PFSK-1 (cell line): ENCODE results near the gene JPH4.

Source experiments
- POLR2AphosphoS5 ChIP-seq: IDR thresholded peaks from 2 replicates; pipeline ENCODE4 v1.6.1; 2012; ENCODE audit warnings: low read depth, mild to moderate bottlenecking, control low read depth, low read length, moderate library complexity
- TAF1 ChIP-seq: IDR thresholded peaks from 2 replicates; pipeline ENCODE4 v1.6.1; 2012; ENCODE audit warnings: low read length, control low read depth, borderline replicate concordance; ENCODE audit not compliant: insufficient read depth
- TF ChIP-seq, protein P1 (sequence below), 2 experiments: IDR thresholded peaks; 2 replicates each; pipeline versions ENCODE4 v1.6.1 to v1.8.0; 2011 to 2012; ENCODE audit warnings: low read depth in 2 of 2, low read length in 2 of 2, control low read depth in 1 of 2, inconsistent platforms in 1 of 2, mild to moderate bottlenecking in 1 of 2, moderate library complexity in 1 of 2; ENCODE audit not compliant: insufficient read depth in 1 of 2

DNA sequence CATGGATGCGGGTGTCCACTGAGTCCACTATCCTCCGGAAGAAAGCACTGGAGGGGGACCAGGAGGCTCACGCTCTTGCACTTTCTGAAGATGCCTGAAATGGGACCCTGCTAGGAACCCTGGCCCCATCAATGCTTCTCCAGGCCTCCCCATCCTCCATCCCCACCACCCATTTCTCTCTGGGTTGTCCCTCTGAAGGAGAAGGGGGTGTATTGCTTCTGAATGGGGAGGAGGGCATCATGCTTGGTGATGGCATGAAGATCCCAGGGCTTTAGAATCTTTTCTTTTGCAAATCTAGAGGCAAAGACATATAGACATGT, 681 bp upstream of the JPH4 start:
- no peak for TF ChIP-seq POLR2AphosphoS5
- TF ChIP-seq, protein P1, sequence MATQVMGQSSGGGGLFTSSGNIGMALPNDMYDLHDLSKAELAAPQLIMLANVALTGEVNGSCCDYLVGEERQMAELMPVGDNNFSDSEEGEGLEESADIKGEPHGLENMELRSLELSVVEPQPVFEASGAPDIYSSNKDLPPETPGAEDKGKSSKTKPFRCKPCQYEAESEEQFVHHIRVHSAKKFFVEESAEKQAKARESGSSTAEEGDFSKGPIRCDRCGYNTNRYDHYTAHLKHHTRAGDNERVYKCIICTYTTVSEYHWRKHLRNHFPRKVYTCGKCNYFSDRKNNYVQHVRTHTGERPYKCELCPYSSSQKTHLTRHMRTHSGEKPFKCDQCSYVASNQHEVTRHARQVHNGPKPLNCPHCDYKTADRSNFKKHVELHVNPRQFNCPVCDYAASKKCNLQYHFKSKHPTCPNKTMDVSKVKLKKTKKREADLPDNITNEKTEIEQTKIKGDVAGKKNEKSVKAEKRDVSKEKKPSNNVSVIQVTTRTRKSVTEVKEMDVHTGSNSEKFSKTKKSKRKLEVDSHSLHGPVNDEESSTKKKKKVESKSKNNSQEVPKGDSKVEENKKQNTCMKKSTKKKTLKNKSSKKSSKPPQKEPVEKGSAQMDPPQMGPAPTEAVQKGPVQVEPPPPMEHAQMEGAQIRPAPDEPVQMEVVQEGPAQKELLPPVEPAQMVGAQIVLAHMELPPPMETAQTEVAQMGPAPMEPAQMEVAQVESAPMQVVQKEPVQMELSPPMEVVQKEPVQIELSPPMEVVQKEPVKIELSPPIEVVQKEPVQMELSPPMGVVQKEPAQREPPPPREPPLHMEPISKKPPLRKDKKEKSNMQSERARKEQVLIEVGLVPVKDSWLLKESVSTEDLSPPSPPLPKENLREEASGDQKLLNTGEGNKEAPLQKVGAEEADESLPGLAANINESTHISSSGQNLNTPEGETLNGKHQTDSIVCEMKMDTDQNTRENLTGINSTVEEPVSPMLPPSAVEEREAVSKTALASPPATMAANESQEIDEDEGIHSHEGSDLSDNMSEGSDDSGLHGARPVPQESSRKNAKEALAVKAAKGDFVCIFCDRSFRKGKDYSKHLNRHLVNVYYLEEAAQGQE (IDR thresholded peaks at IDR 0.05; ENCODE audit: insufficient read depth in 1 of 2, low read depth in 2 of 2, low read length in 2 of 2), result no peak
- no peak for TF ChIP-seq TAF1
